Body of pancreas (tissue), 4 donors: ENCODE data around the gene CPNE5.

ENCODE experiments used
- POLR2A ChIP-seq, 3 donors: fragments of 450-650 bp; IDR thresholded peaks; one replicate each; pipeline ENCODE4 v1.6.1; 2016; ENCODE audit warnings: antibody characterized with exemption in 3 of 3, mild to moderate bottlenecking in 2 of 3
- TF ChIP-seq, protein P1 (sequence below), 7 experiments: fragments of 450-650 bp in 4 of 7; fragments of 200-600 bp in 3 of 7; sonication (generic) in 3 of 7; IDR thresholded peaks; one replicate each; pipeline ENCODE4 v1.5.1; 2016 to 2019; ENCODE audit warnings: antibody characterized with exemption in 7 of 7

GRCh38 chr6:36776167-36776566, 63.1 kb downstream of the CPNE5 start:
- TF ChIP-seq, protein P1, sequence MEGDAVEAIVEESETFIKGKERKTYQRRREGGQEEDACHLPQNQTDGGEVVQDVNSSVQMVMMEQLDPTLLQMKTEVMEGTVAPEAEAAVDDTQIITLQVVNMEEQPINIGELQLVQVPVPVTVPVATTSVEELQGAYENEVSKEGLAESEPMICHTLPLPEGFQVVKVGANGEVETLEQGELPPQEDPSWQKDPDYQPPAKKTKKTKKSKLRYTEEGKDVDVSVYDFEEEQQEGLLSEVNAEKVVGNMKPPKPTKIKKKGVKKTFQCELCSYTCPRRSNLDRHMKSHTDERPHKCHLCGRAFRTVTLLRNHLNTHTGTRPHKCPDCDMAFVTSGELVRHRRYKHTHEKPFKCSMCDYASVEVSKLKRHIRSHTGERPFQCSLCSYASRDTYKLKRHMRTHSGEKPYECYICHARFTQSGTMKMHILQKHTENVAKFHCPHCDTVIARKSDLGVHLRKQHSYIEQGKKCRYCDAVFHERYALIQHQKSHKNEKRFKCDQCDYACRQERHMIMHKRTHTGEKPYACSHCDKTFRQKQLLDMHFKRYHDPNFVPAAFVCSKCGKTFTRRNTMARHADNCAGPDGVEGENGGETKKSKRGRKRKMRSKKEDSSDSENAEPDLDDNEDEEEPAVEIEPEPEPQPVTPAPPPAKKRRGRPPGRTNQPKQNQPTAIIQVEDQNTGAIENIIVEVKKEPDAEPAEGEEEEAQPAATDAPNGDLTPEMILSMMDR (IDR thresholded peaks at IDR 0.05) = no peak
- TF ChIP-seq POLR2A (IDR thresholded peaks at IDR 0.05) = no peak
